WTC11 (cell line): ENCODE results near the gene DUT. TPM values are rescaled to one million over a fixed set of nuclear protein-coding genes. Genes with fewer than 3 reads are reported as not detected.

Experiments used
- ATAC-seq: fragments of 200-7000 bp; cut with Tn5 transposase; 2 replicates; pipeline ENCODE4 v1.10.0; 2021; ENCODE audit warnings: mild to moderate bottlenecking, moderate library complexity
- CTCF ChIA-PET: fragments of 300-600 bp; sonication (Branson Sonifier 250); formaldehyde crosslinking; loops from one replicate; lab custom pipeline; 2021; ENCODE audit warnings: antibody characterized with exemption; lab: Charles Lee
- POLR2A ChIA-PET: fragments of 350-600 bp; sonication (Branson Sonifier 250); formaldehyde crosslinking; loops from one replicate; lab custom pipeline; 2021; ENCODE audit warnings: antibody characterized with exemption; lab: Charles Lee
- DNase-seq: peaks from one replicate; pipeline ENCODE4 v3.0.0; 2021; ENCODE audit warnings: low spot score
- H3K27ac Mint-ChIP-seq: 2 replicates; pipeline ENCODE4 v1.8.0; 2021; ENCODE audit warnings: mixed read lengths
- H3K27me3 Mint-ChIP-seq: 2 replicates; pipeline ENCODE4 v1.8.0; 2021; ENCODE audit warnings: low read depth, mild to moderate bottlenecking, moderate library complexity, mixed read lengths
- H3K36me3 Mint-ChIP-seq: 2 replicates; pipeline ENCODE4 v1.8.0; 2021; ENCODE audit warnings: mixed read lengths
- H3K4me1 Mint-ChIP-seq: 2 replicates; pipeline ENCODE4 v1.8.0; 2022; ENCODE audit warnings: mixed read lengths
- H3K4me3 Mint-ChIP-seq: 2 replicates; pipeline ENCODE4 v1.8.0; 2021; ENCODE audit warnings: mild to moderate bottlenecking, moderate library complexity, mixed read lengths
- H3K9me3 Mint-ChIP-seq: 2 replicates; pipeline ENCODE4 v1.8.0; 2021; ENCODE audit warnings: mixed read lengths
- CBFB ChIP-seq: sonication (generic); formaldehyde crosslinking; IDR thresholded peaks from 2 replicates; pipeline ENCODE4 v1.8.1; 2022; ENCODE audit warnings: mild to moderate bottlenecking, low read depth, missing genetic modification reagents
- CTCF ChIP-seq: fragments of 200-600 bp; IDR thresholded peaks from 2 replicates; pipeline ENCODE4 v1.8.0; 2022; ENCODE audit warnings: antibody characterized with exemption
- ESRRA ChIP-seq: sonication (generic); formaldehyde crosslinking; IDR thresholded peaks from 2 replicates; pipeline ENCODE4 v1.8.1; 2022; ENCODE audit warnings: mild to moderate bottlenecking, missing genetic modification reagents, borderline replicate concordance
- FOXK1 ChIP-seq: sonication (generic); formaldehyde crosslinking; IDR thresholded peaks from 2 replicates; pipeline ENCODE4 v1.8.0; 2022; ENCODE audit warnings: mild to moderate bottlenecking, moderate library complexity, missing genetic modification reagents
- GRHL2 ChIP-seq: fragments of 250-450 bp; sonication (Bioruptor Pico); IDR thresholded peaks from 2 replicates; pipeline ENCODE4 v1.8.0; 2022; ENCODE audit warnings: mild to moderate bottlenecking, moderate library complexity; ENCODE audit not compliant: insufficient replicate concordance, severe bottlenecking
- HMGXB4 ChIP-seq: sonication (generic); formaldehyde crosslinking; IDR thresholded peaks from 2 replicates; pipeline ENCODE4 v1.8.1; 2023; ENCODE audit warnings: mild to moderate bottlenecking, moderate library complexity, missing genetic modification reagents
- MLX ChIP-seq: sonication (generic); formaldehyde crosslinking; IDR thresholded peaks from 2 replicates; pipeline ENCODE4 v1.8.1; 2023; ENCODE audit warnings: mild to moderate bottlenecking, missing genetic modification reagents, moderate library complexity
- MXD4 ChIP-seq: fragments of 250-450 bp; sonication (Bioruptor Pico); IDR thresholded peaks from 2 replicates; pipeline ENCODE4 v1.8.0; 2021; ENCODE audit warnings: mild to moderate bottlenecking, moderate library complexity, borderline replicate concordance
- NR1H2 ChIP-seq: sonication (generic); formaldehyde crosslinking; IDR thresholded peaks from 2 replicates; pipeline ENCODE4 v1.9.0; 2021; ENCODE audit warnings: mild to moderate bottlenecking, moderate library complexity, missing genetic modification reagents
- NR2C2 ChIP-seq: sonication (generic); formaldehyde crosslinking; IDR thresholded peaks from 2 replicates; pipeline ENCODE4 v1.8.0; 2022; ENCODE audit warnings: mild to moderate bottlenecking, missing genetic modification reagents
- NR3C1 ChIP-seq: sonication (generic); formaldehyde crosslinking; conservative IDR thresholded peaks from 2 replicates; pipeline ENCODE4 v1.8.1; 2023; ENCODE audit warnings: low read depth, mild to moderate bottlenecking, missing genetic modification reagents
- RELA ChIP-seq: sonication (generic); formaldehyde crosslinking; IDR thresholded peaks from 2 replicates; pipeline ENCODE4 v1.8.1; 2022; ENCODE audit warnings: missing genetic modification reagents, mild to moderate bottlenecking, borderline replicate concordance
- SMAD4 ChIP-seq: sonication (generic); formaldehyde crosslinking; IDR thresholded peaks from 2 replicates; pipeline ENCODE4 v1.8.0; 2022; ENCODE audit warnings: mild to moderate bottlenecking, missing genetic modification reagents
- ZBTB21 ChIP-seq: sonication (generic); formaldehyde crosslinking; IDR thresholded peaks from 2 replicates; pipeline ENCODE4 v1.8.1; 2023; ENCODE audit warnings: mild to moderate bottlenecking, missing genetic modification reagents, borderline replicate concordance
- ZNF232 ChIP-seq: sonication (generic); formaldehyde crosslinking; IDR thresholded peaks from 2 replicates; pipeline ENCODE4 v1.8.0; 2022; ENCODE audit warnings: mild to moderate bottlenecking, missing genetic modification reagents
- ZNF263 ChIP-seq: sonication (generic); formaldehyde crosslinking; IDR thresholded peaks from 2 replicates; pipeline ENCODE4 v1.8.1; 2022; ENCODE audit warnings: low read depth, mild to moderate bottlenecking, moderate library complexity, missing genetic modification reagents
- ZNF317 ChIP-seq: sonication (generic); formaldehyde crosslinking; IDR thresholded peaks from 2 replicates; pipeline ENCODE4 v1.8.1; 2023; ENCODE audit warnings: low read depth, mild to moderate bottlenecking, moderate library complexity, missing genetic modification reagents, borderline replicate concordance
- total RNA-seq: library from RNA; stranded (reverse); gene quantifications from 3 replicates; pipeline ENCODE4 v1.2.3, GENCODE V29; 2021
- TF ChIP-seq, protein P1 (sequence below): fragments of 250-450 bp; sonication (Bioruptor Pico); IDR thresholded peaks from 2 replicates; pipeline ENCODE4 v1.9.0; 2021; ENCODE audit warnings: mild to moderate bottlenecking
- TF ChIP-seq, protein P2 (sequence below): sonication (generic); formaldehyde crosslinking; IDR thresholded peaks from 2 replicates; pipeline ENCODE4 v1.8.1; 2023; ENCODE audit warnings: mild to moderate bottlenecking, missing genetic modification reagents
- TF ChIP-seq, protein P3 (sequence below): sonication (generic); formaldehyde crosslinking; IDR thresholded peaks from 2 replicates; pipeline ENCODE4 v1.8.0; 2022; ENCODE audit warnings: mild to moderate bottlenecking, missing genetic modification reagents
- TF ChIP-seq, protein P4 (sequence below): fragments of 250-450 bp; sonication (Bioruptor Pico); IDR thresholded peaks from 2 replicates; pipeline ENCODE4 v1.8.0; 2021; ENCODE audit warnings: mild to moderate bottlenecking

Gene DUT
- total RNA-seq, 1 experiment from 2014 or later, result 204 TPM

DNA sequence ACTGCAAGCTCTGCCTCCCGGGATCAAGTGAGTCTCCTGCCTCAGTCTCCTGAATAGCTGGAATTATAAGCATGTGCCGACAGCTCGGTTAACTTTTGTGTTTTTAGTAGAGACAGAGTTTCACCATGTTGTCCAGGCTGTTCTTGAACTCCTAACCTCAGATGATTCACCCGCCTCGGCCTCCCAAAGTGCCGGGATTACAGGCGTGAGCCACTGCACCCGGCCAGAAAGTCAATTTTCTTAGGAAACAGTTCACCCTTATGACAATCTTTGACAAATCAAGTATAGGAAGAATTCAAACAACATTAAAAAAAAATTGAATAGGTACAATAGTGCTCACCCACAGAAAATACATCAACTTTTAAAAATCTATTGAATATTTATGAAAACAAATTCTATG lies 23.6 kb upstream of the DUT start (continued):
- no peak for TF ChIP-seq FOXK1 (CRISPR knock-in tag)
- TF ChIP-seq, protein P1, sequence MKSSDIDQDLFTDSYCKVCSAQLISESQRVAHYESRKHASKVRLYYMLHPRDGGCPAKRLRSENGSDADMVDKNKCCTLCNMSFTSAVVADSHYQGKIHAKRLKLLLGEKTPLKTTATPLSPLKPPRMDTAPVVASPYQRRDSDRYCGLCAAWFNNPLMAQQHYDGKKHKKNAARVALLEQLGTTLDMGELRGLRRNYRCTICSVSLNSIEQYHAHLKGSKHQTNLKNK (CRISPR knock-in tag), result no peak
- TF ChIP-seq MXD4 (CRISPR knock-in tag), result no peak
- TF ChIP-seq CBFB (CRISPR knock-in tag), result no peak
- no peak for TF ChIP-seq HMGXB4 (CRISPR knock-in tag)
- TF ChIP-seq SMAD4 (CRISPR knock-in tag), result no peak

- no peak overlapping the region for H3K4me3 Mint-ChIP-seq
- TF ChIP-seq, protein P2, sequence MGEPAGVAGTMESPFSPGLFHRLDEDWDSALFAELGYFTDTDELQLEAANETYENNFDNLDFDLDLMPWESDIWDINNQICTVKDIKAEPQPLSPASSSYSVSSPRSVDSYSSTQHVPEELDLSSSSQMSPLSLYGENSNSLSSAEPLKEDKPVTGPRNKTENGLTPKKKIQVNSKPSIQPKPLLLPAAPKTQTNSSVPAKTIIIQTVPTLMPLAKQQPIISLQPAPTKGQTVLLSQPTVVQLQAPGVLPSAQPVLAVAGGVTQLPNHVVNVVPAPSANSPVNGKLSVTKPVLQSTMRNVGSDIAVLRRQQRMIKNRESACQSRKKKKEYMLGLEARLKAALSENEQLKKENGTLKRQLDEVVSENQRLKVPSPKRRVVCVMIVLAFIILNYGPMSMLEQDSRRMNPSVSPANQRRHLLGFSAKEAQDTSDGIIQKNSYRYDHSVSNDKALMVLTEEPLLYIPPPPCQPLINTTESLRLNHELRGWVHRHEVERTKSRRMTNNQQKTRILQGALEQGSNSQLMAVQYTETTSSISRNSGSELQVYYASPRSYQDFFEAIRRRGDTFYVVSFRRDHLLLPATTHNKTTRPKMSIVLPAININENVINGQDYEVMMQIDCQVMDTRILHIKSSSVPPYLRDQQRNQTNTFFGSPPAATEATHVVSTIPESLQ (CRISPR knock-in tag), result no peak
- TF ChIP-seq, protein P3, sequence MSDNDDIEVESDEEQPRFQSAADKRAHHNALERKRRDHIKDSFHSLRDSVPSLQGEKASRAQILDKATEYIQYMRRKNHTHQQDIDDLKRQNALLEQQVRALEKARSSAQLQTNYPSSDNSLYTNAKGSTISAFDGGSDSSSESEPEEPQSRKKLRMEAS (CRISPR knock-in tag), result no peak
- TF ChIP-seq, protein P4, sequence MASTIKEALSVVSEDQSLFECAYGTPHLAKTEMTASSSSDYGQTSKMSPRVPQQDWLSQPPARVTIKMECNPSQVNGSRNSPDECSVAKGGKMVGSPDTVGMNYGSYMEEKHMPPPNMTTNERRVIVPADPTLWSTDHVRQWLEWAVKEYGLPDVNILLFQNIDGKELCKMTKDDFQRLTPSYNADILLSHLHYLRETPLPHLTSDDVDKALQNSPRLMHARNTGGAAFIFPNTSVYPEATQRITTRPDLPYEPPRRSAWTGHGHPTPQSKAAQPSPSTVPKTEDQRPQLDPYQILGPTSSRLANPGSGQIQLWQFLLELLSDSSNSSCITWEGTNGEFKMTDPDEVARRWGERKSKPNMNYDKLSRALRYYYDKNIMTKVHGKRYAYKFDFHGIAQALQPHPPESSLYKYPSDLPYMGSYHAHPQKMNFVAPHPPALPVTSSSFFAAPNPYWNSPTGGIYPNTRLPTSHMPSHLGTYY (CRISPR knock-in tag), result no peak
- TF ChIP-seq ZNF317 (CRISPR knock-in tag), result no peak
- TF ChIP-seq NR2C2, result no peak
- TF ChIP-seq ZNF232 (CRISPR knock-in tag), result no peak
- TF ChIP-seq ZNF263 (CRISPR knock-in tag), result no peak
- TF ChIP-seq MLX, result no peak
- TF ChIP-seq, protein P1 (CRISPR knock-in tag), result no peak
- TF ChIP-seq ESRRA (CRISPR knock-in tag), result no peak
- no peak for TF ChIP-seq ZBTB21 (CRISPR knock-in tag)
- TF ChIP-seq CTCF, result no peak
- TF ChIP-seq NR3C1 (CRISPR knock-in tag), result no peak
- no peak for TF ChIP-seq NR1H2
- no peak for TF ChIP-seq GRHL2 (CRISPR knock-in tag)
- TF ChIP-seq RELA (CRISPR knock-in tag), result no peak
- no peaks in the 10 kb centered on the region for H3K36me3 Mint-ChIP-seq
- no peaks in the 10 kb centered on the region; the same call in 1 of the 2 replicates for H3K9me3 Mint-ChIP-seq
- H3K4me1 Mint-ChIP-seq, result peaks cover 45% of the 10 kb centered on the region
- no peak overlapping the region for H3K27ac Mint-ChIP-seq
- ATAC-seq, result no peak
- ChIA-PET POLR2A (no interaction called here), CTCF (no interaction called here)
- DNase-seq, result no peak
- H3K27me3 Mint-ChIP-seq, result no peaks in the 10 kb centered on the region
These were observed 21.5 kb upstream of the DUT start for GRCh38 chr15:48309740-48310139.
